OCI-LY3 (cell line): ENCODE measurements around the gene CD101.

ENCODE experiments used
- H2AFZ ChIP-seq: fragments of 200-600, 300-600 bp; shearing (Covaris generic); 2 replicates; pipeline ENCODE4 v1.6.0; 2014; ENCODE audit warnings: antibody characterized with exemption, low read depth, low read length
- H3K27ac ChIP-seq: fragments of 200-600, 300-600 bp; sonication (generic); 2 replicates; pipeline ENCODE4 v1.5.1; 2014; ENCODE audit warnings: mild to moderate bottlenecking, low read length, moderate library complexity, mixed read lengths
- H3K27me3 ChIP-seq: fragments of 200-600, 300-600 bp; sonication (generic); 2 replicates; pipeline ENCODE4 v1.6.1; 2014; ENCODE audit warnings: low read depth, low read length, mixed read lengths
- H3K36me3 ChIP-seq: fragments of 200-600, 300-600 bp; sonication (generic); replicated peaks from 2 replicates; pipeline ENCODE3; 2014; ENCODE audit warnings: low read depth, low read length, mixed read lengths
- H3K4me1 ChIP-seq: fragments of 300-600, 200-600 bp; sonication (generic); 2 replicates; pipeline ENCODE4 v1.6.1; 2014; ENCODE audit warnings: low read length, mixed read lengths
- H3K4me2 ChIP-seq: fragments of 200-600, 300-600 bp; sonication (generic); 2 replicates; pipeline ENCODE4 v1.6.1; 2014; ENCODE audit warnings: low read length, mixed read lengths
- H3K4me3 ChIP-seq: fragments of 300-600, 200-600 bp; sonication (generic); 2 replicates; pipeline ENCODE4 v1.5.1; 2014; ENCODE audit warnings: antibody characterized with exemption, mild to moderate bottlenecking, low read length, moderate library complexity
- H3K79me2 ChIP-seq: fragments of 300-600, 200-600 bp; shearing (Covaris generic); 2 replicates; pipeline ENCODE4 v1.6.1; 2014; ENCODE audit warnings: mild to moderate bottlenecking, low read length, mixed read lengths
- H3K9ac ChIP-seq: fragments of 300-600, 200-600 bp; shearing (Covaris generic); 2 replicates; pipeline ENCODE4 v1.6.0; 2014; ENCODE audit warnings: mild to moderate bottlenecking, low read length, moderate library complexity
- H3K9me3 ChIP-seq: fragments of 200-600, 300-600 bp; shearing (Covaris generic); 2 replicates; pipeline ENCODE4 v1.6.1; 2014; ENCODE audit warnings: low read length, mixed read lengths; ENCODE audit not compliant: insufficient read depth
- H4K20me1 ChIP-seq: fragments of 200-600, 300-600 bp; sonication (generic); 2 replicates; pipeline ENCODE4 v1.6.1; 2016; ENCODE audit warnings: low read length, mixed read lengths; ENCODE audit not compliant: insufficient read depth
- CTCF ChIP-seq: fragments of 200-600, 300-600 bp; sonication (generic); IDR thresholded peaks from 2 replicates; pipeline ENCODE4 v1.5.1; 2014; ENCODE audit warnings: antibody characterized with exemption, low read length, low read depth
- EZH2phosphoT487 ChIP-seq: fragments of 200-600 bp; shearing (Covaris generic); IDR thresholded peaks from 2 replicates; pipeline ENCODE4 v1.6.1; 2018; ENCODE audit warnings: antibody characterized with exemption, mixed run types, low read depth

The CD101 gene

GRCh38 chr1:117025568-117025967 lies 24.0 kb downstream of the CD101 start:
- H2AFZ ChIP-seq = no peak overlapping the region

DNA sequence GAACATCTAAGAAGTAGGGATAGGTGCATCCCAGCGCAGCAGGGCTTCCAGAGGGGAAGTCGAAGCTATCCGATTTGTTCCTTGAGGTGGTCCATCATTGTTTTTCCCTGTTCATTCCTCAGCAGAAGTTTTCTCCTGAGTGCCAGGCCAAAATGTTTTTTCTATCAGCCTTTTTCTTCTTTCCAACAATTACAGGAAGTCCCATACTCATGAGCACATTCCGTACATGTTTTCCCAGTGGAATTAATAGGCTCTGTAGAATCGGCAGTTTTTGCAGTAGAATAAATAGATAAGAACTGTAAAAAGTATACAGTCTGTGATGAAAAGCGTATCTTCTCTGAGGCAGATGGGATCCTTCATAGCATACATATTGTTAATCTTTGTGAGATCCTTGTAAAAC lies 24.8 kb downstream of the CD101 start:
- no peak overlapping the region for H3K27ac ChIP-seq
- no peak for TF ChIP-seq CTCF
- no peak for TF ChIP-seq EZH2phosphoT487
- H3K4me1 ChIP-seq = peaks cover 5% of the 10 kb centered on the region
- H3K9ac ChIP-seq = no peak overlapping the region
- H3K27me3 ChIP-seq = no peaks in the 10 kb centered on the region
- no peak overlapping the region for H3K4me3 ChIP-seq
- no peaks in the 10 kb centered on the region for H3K9me3 ChIP-seq
- H3K4me2 ChIP-seq = no peak overlapping the region
- H3K36me3 ChIP-seq = no peaks in the 10 kb centered on the region
- no peaks in the 10 kb centered on the region for H4K20me1 ChIP-seq
- H2AFZ ChIP-seq = no peak overlapping the region
- H3K79me2 ChIP-seq = no peaks in the 10 kb centered on the region

More at GRCh38 chr1:117025568-117025967, 24.0 kb downstream of the CD101 start:
- TF ChIP-seq CTCF (no peak), EZH2phosphoT487 (no peak)
- no peak overlapping the region for H3K27ac ChIP-seq
- H3K9me3 ChIP-seq = no peaks in the 10 kb centered on the region
- H3K27me3 ChIP-seq = no peaks in the 10 kb centered on the region
- H3K79me2 ChIP-seq = no peaks in the 10 kb centered on the region
- H3K4me2 ChIP-seq = no peak overlapping the region
- peaks cover 5% of the 10 kb centered on the region for H3K4me1 ChIP-seq
- no peak overlapping the region for H3K9ac ChIP-seq
- H3K4me3 ChIP-seq = no peak overlapping the region
- H3K36me3 ChIP-seq = no peaks in the 10 kb centered on the region
- H4K20me1 ChIP-seq = no peaks in the 10 kb centered on the region

DNA sequence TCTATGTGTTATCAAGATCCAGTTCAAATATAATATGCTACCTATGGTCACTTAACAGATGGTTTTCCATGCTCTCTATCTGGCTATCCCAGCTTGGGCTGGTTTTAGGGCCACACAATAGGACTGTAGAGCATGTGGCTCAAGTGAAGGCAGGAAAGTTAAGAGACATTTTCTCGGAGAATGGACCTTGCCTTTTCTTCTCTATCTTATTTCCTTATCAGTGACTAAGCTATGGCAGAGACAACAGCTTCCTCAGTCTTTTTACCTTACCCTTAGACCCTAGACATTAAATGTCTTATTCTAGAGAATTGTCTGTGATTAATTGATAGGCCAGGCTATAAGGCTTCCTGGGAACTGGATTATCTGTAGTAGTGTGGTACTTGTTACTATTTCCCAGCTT lies 28.1 kb downstream of the CD101 start:
- Histone ChIP-seq H3K27me3 (no peaks in the 10 kb centered on the region), H3K4me3 (no peak overlapping the region), H4K20me1 (no peaks in the 10 kb centered on the region), H3K4me1 (no peaks in the 10 kb centered on the region), H3K9me3 (no peaks in the 10 kb centered on the region), H2AFZ (no peak overlapping the region), H3K9ac (no peak overlapping the region), H3K27ac (no peak overlapping the region), H3K79me2 (no peaks in the 10 kb centered on the region), H3K4me2 (no peak overlapping the region), H3K36me3 (no peaks in the 10 kb centered on the region)
- TF ChIP-seq EZH2phosphoT487 = no peak

- no peaks in the 10 kb centered on the region for H4K20me1 ChIP-seq
- TF ChIP-seq EZH2phosphoT487 = no peak
- no peak for TF ChIP-seq CTCF
- H3K27ac ChIP-seq = no peak overlapping the region
- H2AFZ ChIP-seq = no peak overlapping the region
- no peaks in the 10 kb centered on the region for H3K36me3 ChIP-seq
- no peaks in the 10 kb centered on the region for H3K27me3 ChIP-seq
- no peak overlapping the region for H3K4me2 ChIP-seq
- no peaks in the 10 kb centered on the region for H3K79me2 ChIP-seq
- H3K9ac ChIP-seq = no peak overlapping the region
- no peak overlapping the region for H3K4me3 ChIP-seq
- H3K9me3 ChIP-seq = no peaks in the 10 kb centered on the region
- H3K4me1 ChIP-seq = no peaks in the 10 kb centered on the region
These were observed 28.8 kb downstream of the CD101 start for GRCh38 chr1:117030271-117030877.
